HG03354 (cell line): Measurements from ENCODE around the gene ATXN2L.

ENCODE experiments used
- ATAC-seq: cut with Tn5 transposase; IDR thresholded peaks from one replicate; pipeline ENCODE4 v1.9.1; 2021; ENCODE audit warnings: mild to moderate bottlenecking; ENCODE audit not compliant: unreplicated experiment, poor library complexity, severe bottlenecking

ATXN2L gene

GRCh38 chr16:28836761-28837064 lies 13.9 kb downstream of the ATXN2L start:
- no peak for ATAC-seq

GRCh38 chr16:28837672-28838557 lies 15.1 kb downstream of the ATXN2L start:
- no peak for ATAC-seq

- ATAC-seq = no peak
Observed at GRCh38 chr16:28838558-28838918, 15.7 kb downstream of the ATXN2L start.

- ATAC-seq = no peak
Observed at GRCh38 chr16:28839004-28839639, 16.3 kb downstream of the ATXN2L start.

- ATAC-seq = no peak
Observed at GRCh38 chr16:28839899-28840298, 17.1 kb downstream of the ATXN2L start.

- no peak for ATAC-seq
Observed at GRCh38 chr16:28842696-28843095, 19.9 kb downstream of the ATXN2L start.

- no peak for ATAC-seq
Observed at GRCh38 chr16:28843766-28844165, 21.0 kb downstream of the ATXN2L start.

GRCh38 chr16:28844226-28844885 lies 21.6 kb downstream of the ATXN2L start:
- no peak for ATAC-seq

GRCh38 chr16:28845293-28845692 lies 22.5 kb downstream of the ATXN2L start:
- ATAC-seq = no peak

GRCh38 chr16:28845761-28846079 lies 22.9 kb downstream of the ATXN2L start:
- ATAC-seq = peak; percentile 2

- ATAC-seq = peak; percentile 91
Observed at GRCh38 chr16:28846080-28846932, 23.5 kb downstream of the ATXN2L start, which contains the start of gene TUFM. Gene TUFM, minus strand, starts transcription at chr16:28846348. Its CDS starts 79 bp downstream, at chr16:28846269.

GRCh38 chr16:28846933-28847273 lies 24.1 kb downstream of the ATXN2L start:
- peak; percentile 5 for ATAC-seq

GRCh38 chr16:28858421-28858820 lies 35.6 kb downstream of the ATXN2L start:
- no peak for ATAC-seq

GRCh38 chr16:28859326-28859725 lies 36.5 kb downstream of the ATXN2L start:
- ATAC-seq = no peak

GRCh38 chr16:28863929-28864793 lies 41.4 kb downstream of the ATXN2L start:
- no peak for ATAC-seq

GRCh38 chr16:28865001-28865688 lies 42.3 kb downstream of the ATXN2L start:
- no peak for ATAC-seq

GRCh38 chr16:28865722-28866453 lies 43.1 kb downstream of the ATXN2L start:
- ATAC-seq = no peak

GRCh38 chr16:28866454-28866804 lies 43.6 kb downstream of the ATXN2L start:
- ATAC-seq = no peak
